SU-DHL-6 (cell line): ENCODE data around the gene MRPL41.
"Not testable (repeated sequence)": the region's sequence is repeated elsewhere in the genome, so short reads cannot be mapped to it uniquely, and the experiment has no call there.

Experiments used
- H2AFZ ChIP-seq: fragments of 200-600 bp; sonication (generic); 2 replicates; pipeline ENCODE4 v1.6.1; 2014; ENCODE audit warnings: low read depth, mild to moderate bottlenecking, moderate library complexity, mixed read lengths, antibody characterized with exemption, low read length; ENCODE audit not compliant: severe bottlenecking
- H3F3A ChIP-seq: fragments of 200-600 bp; shearing (Covaris generic); 2 replicates; pipeline ENCODE4 v1.6.0; 2016; ENCODE audit warnings: antibody characterized with exemption, mild to moderate bottlenecking; ENCODE audit not compliant: insufficient read depth
- H3K27ac ChIP-seq: fragments of 200-600 bp; sonication (generic); 2 replicates; pipeline ENCODE4 v1.5.1; 2016; ENCODE audit warnings: low read depth, mild to moderate bottlenecking, low read length, moderate library complexity, mixed read lengths
- H3K27me3 ChIP-seq: fragments of 200-600 bp; sonication (generic), shearing (Covaris generic); 2 replicates; pipeline ENCODE4 v1.6.0; 2014; ENCODE audit warnings: mild to moderate bottlenecking, low read length
- H3K36me3 ChIP-seq: fragments of 200-600 bp; sonication (generic); 2 replicates; pipeline ENCODE4 v1.6.1; 2014; ENCODE audit warnings: mild to moderate bottlenecking, low read length, mixed read lengths
- H3K4me2 ChIP-seq: fragments of 300-600, 200-600 bp; shearing (Covaris generic), sonication (generic); 2 replicates; pipeline ENCODE4 v1.6.0; 2014; ENCODE audit warnings: low read length, low read depth, mild to moderate bottlenecking; ENCODE audit not compliant: poor library complexity, severe bottlenecking
- H3K4me3 ChIP-seq: fragments of 200-600 bp; sonication (generic); 2 replicates; pipeline ENCODE4 v1.5.1; 2014; ENCODE audit warnings: antibody characterized with exemption, low read length, mild to moderate bottlenecking, mixed read lengths; ENCODE audit not compliant: insufficient read depth, poor library complexity, severe bottlenecking
- H3K79me2 ChIP-seq: fragments of 200-600 bp; sonication (generic); 2 replicates; pipeline ENCODE4 v1.6.1; 2014; ENCODE audit warnings: mild to moderate bottlenecking, low read length, moderate library complexity; ENCODE audit not compliant: insufficient read depth
- H3K9ac ChIP-seq: fragments of 200-600 bp; sonication (generic); 2 replicates; pipeline ENCODE4 v1.7.0; 2014; ENCODE audit warnings: mild to moderate bottlenecking, low read length
- H3K9me2 ChIP-seq: fragments of 200-600 bp; sonication (generic); replicated peaks from 2 replicates; pipeline ENCODE4 v1.6.1; 2014; ENCODE audit warnings: low read length; ENCODE audit not compliant: insufficient read depth
- H3K9me3 ChIP-seq: fragments of 200-600 bp; sonication (generic); 2 replicates; pipeline ENCODE4 v1.6.1; 2014; ENCODE audit warnings: low read length, mixed read lengths; ENCODE audit not compliant: insufficient read depth
- H4K20me1 ChIP-seq: fragments of 200-600 bp; sonication (generic); 2 replicates; pipeline ENCODE4 v1.6.1; 2014; ENCODE audit warnings: low read depth, mild to moderate bottlenecking, antibody characterized with exemption, low read length, moderate library complexity, mixed read lengths
- CTCF ChIP-seq: fragments of 200-600 bp; sonication (generic); IDR thresholded peaks from one replicate; pipeline ENCODE4 v1.5.1; 2017; ENCODE audit warnings: antibody characterized with exemption, mild to moderate bottlenecking, low read length, moderate library complexity; ENCODE audit not compliant: insufficient read depth, poor library complexity, severe bottlenecking
- EZH2phosphoT487 ChIP-seq: fragments of 200-600 bp; sonication (generic), shearing (Covaris generic); conservative IDR thresholded peaks from 2 replicates; pipeline ENCODE4 v1.6.1; 2018; ENCODE audit warnings: mild to moderate bottlenecking, antibody characterized with exemption, low read length, moderate library complexity, mixed read lengths

Gene MRPL41

GRCh38 chr9:137545123-137545522 is 6.6 kb upstream of the MRPL41 start:
- Histone ChIP-seq H3F3A (peaks cover 6% of the 10 kb centered on the region; the same call in 1 of the 2 replicates), H3K9ac (no peak overlapping the region), H3K9me2 (no peaks in the 10 kb centered on the region), H4K20me1 (no peaks in the 10 kb centered on the region), H3K36me3 (no peaks in the 10 kb centered on the region), H2AFZ (no peak overlapping the region), H3K27me3 (no peaks in the 10 kb centered on the region), H3K9me3 (no peaks in the 10 kb centered on the region), H3K4me3 (no peak overlapping the region), H3K4me2 (no peak overlapping the region), H3K79me2 (no peaks in the 10 kb centered on the region), H3K27ac (no peak overlapping the region)
- TF ChIP-seq CTCF, result no peak
- no peak for TF ChIP-seq EZH2phosphoT487

DNA sequence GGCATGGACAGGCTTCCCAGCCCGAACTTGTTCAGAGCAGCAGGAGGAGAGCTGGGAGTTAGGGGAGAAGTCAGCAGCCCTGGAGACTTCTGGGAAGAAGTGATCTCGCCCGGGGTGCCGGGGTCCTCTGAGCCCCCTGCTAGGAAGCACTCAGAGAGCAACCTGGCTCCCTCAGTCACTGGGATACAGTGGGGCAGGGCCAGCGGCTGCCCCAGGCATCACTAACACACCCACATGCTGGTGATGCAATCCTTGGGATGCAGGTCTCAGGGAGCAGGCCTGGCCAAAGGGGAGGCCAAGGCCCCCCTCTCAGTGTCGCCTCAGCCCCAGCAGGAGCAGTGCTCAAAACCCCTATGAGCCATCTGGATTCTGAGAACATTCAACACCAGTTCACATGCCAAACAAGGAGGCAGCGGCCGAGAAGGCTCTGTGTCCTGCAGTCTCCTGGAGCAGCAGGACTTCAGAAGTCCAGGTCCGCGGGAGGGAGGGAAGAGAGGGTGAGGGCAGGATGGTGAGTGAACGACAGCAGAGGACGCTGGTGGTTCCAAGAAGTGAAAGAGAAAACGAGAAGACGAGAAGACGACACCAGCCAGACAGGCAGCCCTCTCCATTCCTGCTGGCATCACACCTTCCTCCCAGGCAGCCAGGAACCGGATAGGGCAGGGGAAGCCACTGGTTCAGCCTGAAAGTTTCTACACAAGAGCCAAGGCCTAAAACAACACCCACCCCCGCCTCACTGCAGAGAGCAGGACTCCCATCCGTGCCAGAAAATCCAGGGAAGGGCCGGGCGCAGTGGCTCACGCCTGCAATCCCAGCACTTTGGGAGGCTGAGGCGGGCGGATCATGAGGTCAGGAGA is 3.8 kb upstream of the MRPL41 start:
- H3K4me2 ChIP-seq, result no peak overlapping the region
- H3K4me3 ChIP-seq, result no peak overlapping the region
- H3F3A ChIP-seq, result peaks cover 8% of the 10 kb centered on the region; the same call in 1 of the 2 replicates
- TF ChIP-seq EZH2phosphoT487 (no peak), CTCF (no peak)
- no peaks in the 10 kb centered on the region for H4K20me1 ChIP-seq
- no peaks in the 10 kb centered on the region for H3K27me3 ChIP-seq
- no peak overlapping the region for H3K27ac ChIP-seq
- no peaks in the 10 kb centered on the region for H3K36me3 ChIP-seq
- H2AFZ ChIP-seq, result no peak overlapping the region
- H3K9me3 ChIP-seq, result no peaks in the 10 kb centered on the region
- no peak overlapping the region for H3K9ac ChIP-seq
- H3K79me2 ChIP-seq, result peaks cover 5% of the 10 kb centered on the region; the same call in 1 of the 2 replicates
- H3K9me2 ChIP-seq, result no peaks in the 10 kb centered on the region

GRCh38 chr9:137550231-137550621 is 1.5 kb upstream of the MRPL41 start, which contains the start of gene PNPLA7:
Gene PNPLA7 (minus strand): TSS chr9:137550402. CDS start chr9:137550197, 205 bp downstream.
- H2AFZ ChIP-seq, result peak within 1 kb of the TSS; percentile 86
- H3K27ac ChIP-seq, result peak within 1 kb of the TSS; percentile 4; the same call in 1 of the 2 replicates
- no peaks in the 10 kb centered on the region for H3K27me3 ChIP-seq
- H3K9me2 ChIP-seq, result no peaks in the 10 kb centered on the region
- H3K4me3 ChIP-seq, result peak within 1 kb of the TSS; percentile 75
- H3K9me3 ChIP-seq, result no peaks in the 10 kb centered on the region
- H4K20me1 ChIP-seq, result no peaks in the 10 kb centered on the region
- no peaks in the 10 kb centered on the region for H3K36me3 ChIP-seq
- peaks cover 5% of the 10 kb centered on the region; the same call in 1 of the 2 replicates for H3K79me2 ChIP-seq
- peak within 1 kb of the TSS; percentile 77 for H3K4me2 ChIP-seq
- peak within 1 kb of the TSS; percentile 66 for H3K9ac ChIP-seq
- H3F3A ChIP-seq, result peaks cover 17% of the 10 kb centered on the region
- TF ChIP-seq CTCF (no peak), EZH2phosphoT487 (no peak)

DNA sequence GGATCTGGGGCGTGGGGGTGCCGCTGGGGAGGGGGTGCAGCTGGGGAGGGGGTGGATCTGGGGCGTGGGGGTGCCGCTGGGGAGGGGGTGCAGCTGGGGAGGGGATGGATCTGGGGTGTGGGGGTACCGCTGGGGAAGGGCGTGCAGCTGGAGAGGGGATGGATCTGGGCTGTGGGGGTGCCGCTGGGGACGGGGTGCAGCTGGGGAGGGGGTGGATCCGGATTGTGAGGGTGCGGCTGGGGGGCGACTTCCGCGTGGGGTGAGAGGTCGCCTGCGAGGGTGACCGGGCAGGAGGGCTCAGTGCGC is 768 bp upstream of the MRPL41 start:
- Histone ChIP-seq H2AFZ (peak overlapping the region; percentile 86), H3K4me3 (peak overlapping the region; percentile 75), H3K4me2 (peak overlapping the region; percentile 77), H3F3A (peaks cover 17% of the 10 kb centered on the region), H3K9ac (peak overlapping the region; percentile 66)
- H3K27ac ChIP-seq, H3K27me3 ChIP-seq, H4K20me1 ChIP-seq, H3K9me2 ChIP-seq, H3K79me2 ChIP-seq, H3K9me3 ChIP-seq, H3K36me3 ChIP-seq: not testable (repeated sequence)
